HL-60 (cell line): ENCODE results near the gene CDC42BPG.

ENCODE experiments used
- CTCF ChIP-seq: IDR thresholded peaks from one replicate; pipeline ENCODE4 v1.5.1; 2011; ENCODE audit warnings: low read length, control low read depth, inconsistent platforms; ENCODE audit not compliant: insufficient read depth
- POLR2AphosphoS5 ChIP-seq: IDR thresholded peaks from 2 replicates; pipeline ENCODE4 v1.6.1; 2012; ENCODE audit warnings: low read depth
- REST ChIP-seq: IDR thresholded peaks from 2 replicates; pipeline ENCODE4 v1.6.1; 2012; ENCODE audit warnings: low read depth; ENCODE audit not compliant: insufficient replicate concordance
- SPI1 ChIP-seq: IDR thresholded peaks from 2 replicates; pipeline ENCODE4 v1.6.1; 2012; ENCODE audit warnings: low read depth, mild to moderate bottlenecking, borderline replicate concordance

- TF ChIP-seq CTCF (no peak), REST (no peak), POLR2AphosphoS5 (no peak; the same call in 1 of the 2 replicates), SPI1 (no peak)
Measured at GRCh38 chr11:64850979-64851567, 6.6 kb upstream of the CDC42BPG start.
